Measurements from ENCODE around the gene CDADC1.

GRCh38 chr13:49288458-49288857 is 40.7 kb downstream of the CDADC1 start:
- no peak for TF ChIP-seq CTCF (IDR thresholded peaks at IDR 0.05)
- no peak for TF ChIP-seq POLR2AphosphoS5 (IDR thresholded peaks at IDR 0.05)
- no peak for TF ChIP-seq POLR2A (IDR thresholded peaks at IDR 0.05)
- TF ChIP-seq EP300 (IDR thresholded peaks at IDR 0.05), result no peak

Measured in sigmoid colon (tissue), 4 donors.